HG02852 (cell line): ENCODE data around the gene F13B.
"Not testable (repeated sequence)": the region's sequence is repeated elsewhere in the genome, so short reads cannot be mapped to it uniquely, and the experiment has no call there.

Experiments
- ATAC-seq: cut with Tn5 transposase; IDR thresholded peaks from one replicate; pipeline ENCODE4 v1.9.1; 2021; ENCODE audit warnings: mild to moderate bottlenecking, moderate library complexity; ENCODE audit not compliant: unreplicated experiment

The F13B gene

GRCh38 chr1:197066719-197067456 lies at the start of gene F13B:
Gene F13B, minus strand, starts transcription at chr1:197067260. Its CDS starts 37 bp downstream, at chr1:197067223.
- no peak for ATAC-seq

DNA sequence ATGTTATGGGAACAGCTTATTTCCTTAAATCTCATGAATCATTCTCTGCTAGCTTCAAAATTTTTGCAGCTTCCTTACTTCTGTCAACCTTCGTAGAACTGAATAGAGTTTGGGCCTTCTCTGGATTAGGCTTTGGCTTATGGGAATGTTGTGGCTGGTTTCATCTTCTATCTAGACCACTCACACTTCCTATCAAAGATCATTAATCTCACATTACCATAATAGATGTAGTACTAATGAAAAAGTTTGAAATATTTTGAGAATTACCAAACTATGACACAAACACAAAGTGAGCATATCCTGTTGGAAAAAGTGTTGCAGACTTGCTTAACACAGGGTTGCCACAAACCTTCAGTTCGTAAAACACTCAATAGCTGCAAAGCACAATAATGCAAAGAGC lies 49.1 kb upstream of the F13B start:
- no peak for ATAC-seq

- ATAC-seq = no peak
These were observed 39.8 kb upstream of the F13B start for GRCh38 chr1:197106869-197107268.

DNA sequence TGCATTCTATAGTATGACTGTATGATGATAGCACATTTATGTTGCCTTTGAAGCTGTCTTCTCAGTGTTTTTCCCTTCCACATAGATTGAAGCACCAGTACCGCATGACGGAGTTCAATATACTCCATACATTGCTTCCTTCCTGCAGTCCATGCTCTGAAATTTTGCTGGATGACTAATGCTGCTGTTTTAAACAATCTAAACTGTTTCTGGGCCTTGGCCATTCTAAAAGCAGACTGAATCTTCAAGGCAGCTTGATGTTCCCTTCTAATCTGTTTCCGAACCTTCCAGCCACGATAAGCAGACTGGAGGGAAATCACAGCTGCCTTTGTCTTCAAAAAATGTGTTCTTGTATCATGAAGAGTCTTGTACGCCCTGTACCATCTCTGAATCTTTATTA lies 36.2 kb upstream of the F13B start:
- no peak for ATAC-seq

DNA sequence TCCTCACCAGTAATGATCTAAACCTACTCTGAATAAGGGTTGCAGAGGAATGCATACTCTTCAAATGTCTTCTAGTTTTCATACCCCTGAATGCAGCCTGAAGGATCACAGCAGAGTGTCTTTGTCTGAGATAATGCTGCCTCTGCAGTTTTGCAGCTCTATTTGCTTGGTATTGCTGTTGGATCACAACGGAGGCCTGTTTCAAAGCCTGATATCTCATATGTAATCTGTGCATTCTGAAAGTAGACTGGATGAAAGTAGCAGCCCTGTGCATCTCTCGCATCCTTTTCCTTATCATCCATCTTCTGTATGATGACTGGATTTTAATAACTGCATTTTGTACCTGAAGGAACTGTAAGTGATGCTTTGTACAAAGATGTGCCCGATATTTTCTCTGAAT lies 34.9 kb upstream of the F13B start:
- no peak for ATAC-seq

DNA sequence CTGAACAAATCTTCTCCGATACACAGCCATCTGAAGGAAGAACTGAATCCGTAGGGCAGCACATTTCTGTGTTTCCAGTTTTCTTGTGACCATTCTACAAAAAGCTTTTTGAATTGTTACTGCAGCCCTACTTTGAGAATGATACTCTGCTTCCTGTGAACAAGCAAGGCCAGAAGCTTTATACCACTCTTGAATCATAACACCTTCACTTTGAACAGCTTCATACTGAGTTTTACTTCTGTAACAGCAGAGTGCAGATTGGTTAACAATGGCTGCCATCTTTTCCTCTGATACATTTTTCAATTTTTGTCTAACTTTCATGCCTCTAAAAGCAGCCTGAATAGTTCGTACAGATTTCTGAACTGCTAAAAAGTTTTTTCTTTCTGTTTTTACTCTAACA lies 33.6 kb upstream of the F13B start:
- ATAC-seq = no peak

DNA sequence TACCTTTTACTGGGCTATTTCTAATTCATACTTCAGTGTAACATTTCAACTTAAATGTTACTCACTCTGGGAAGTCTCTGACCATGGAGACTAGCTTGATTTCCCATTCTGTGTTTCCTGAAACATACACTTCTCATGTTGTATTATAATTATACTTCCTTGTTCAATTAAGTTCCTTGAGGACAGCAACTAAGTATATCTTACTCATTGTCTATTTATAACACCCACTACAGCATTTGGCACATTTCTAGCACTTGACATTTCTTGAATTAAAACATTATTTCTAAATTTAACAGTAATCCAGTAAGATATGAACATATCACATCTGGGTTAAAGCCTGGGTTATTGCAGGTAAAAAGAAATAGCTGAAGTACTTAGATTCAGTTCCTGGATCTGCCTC lies 32.4 kb upstream of the F13B start:
- ATAC-seq = no peak

DNA sequence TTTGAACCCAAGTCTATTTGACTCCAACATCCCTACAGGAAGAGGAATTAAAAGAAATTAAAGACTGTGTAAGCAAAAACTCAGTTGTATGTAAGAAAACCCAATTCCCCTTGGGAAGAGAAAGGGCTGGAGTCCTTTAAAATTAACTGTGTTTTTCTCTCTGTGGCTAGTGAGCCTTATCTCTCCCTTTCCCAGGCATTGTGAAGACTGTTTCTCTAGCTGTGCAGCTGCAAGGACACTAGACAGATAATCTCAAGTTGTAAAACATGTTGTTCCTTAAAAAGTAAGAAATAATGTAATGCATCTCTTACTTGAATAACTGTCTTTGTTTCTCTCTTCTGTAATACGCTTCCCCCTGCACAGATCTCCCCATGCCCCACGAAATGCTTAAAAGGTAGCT lies 29.9 kb upstream of the F13B start:
- ATAC-seq = not testable (repeated sequence)

GRCh38 chr1:197096137-197096536 lies 29.1 kb upstream of the F13B start:
- ATAC-seq = no peak

GRCh38 chr1:197093226-197093885 lies 26.3 kb upstream of the F13B start:
- no peak for ATAC-seq

GRCh38 chr1:197092491-197093023 lies 25.5 kb upstream of the F13B start:
- ATAC-seq = no peak

GRCh38 chr1:197083474-197083873 lies 16.4 kb upstream of the F13B start:
- no peak for ATAC-seq

- ATAC-seq = no peak
These were observed 14.2 kb upstream of the F13B start for GRCh38 chr1:197081117-197081753.

- ATAC-seq = no peak
These were observed 13.3 kb upstream of the F13B start for GRCh38 chr1:197080323-197080722.

DNA sequence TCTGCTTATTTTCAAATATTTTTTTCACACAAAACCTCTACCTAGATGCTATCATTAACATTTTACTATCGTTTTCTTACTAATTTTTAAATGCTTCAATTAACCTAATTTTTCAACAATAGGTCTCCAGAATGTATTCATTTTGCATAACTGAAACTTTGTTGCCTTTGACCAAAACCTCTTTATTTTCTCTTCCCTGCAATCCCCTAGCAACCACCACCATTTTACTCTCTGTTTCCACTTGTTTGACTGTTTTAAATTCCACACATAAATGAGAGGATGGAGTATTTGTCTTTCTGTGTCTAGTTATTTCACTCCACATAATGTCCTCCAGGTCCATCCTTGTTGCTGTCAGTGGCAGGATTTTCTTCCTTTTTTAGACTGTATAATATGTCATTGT lies 9.5 kb upstream of the F13B start:
- ATAC-seq = no peak

DNA sequence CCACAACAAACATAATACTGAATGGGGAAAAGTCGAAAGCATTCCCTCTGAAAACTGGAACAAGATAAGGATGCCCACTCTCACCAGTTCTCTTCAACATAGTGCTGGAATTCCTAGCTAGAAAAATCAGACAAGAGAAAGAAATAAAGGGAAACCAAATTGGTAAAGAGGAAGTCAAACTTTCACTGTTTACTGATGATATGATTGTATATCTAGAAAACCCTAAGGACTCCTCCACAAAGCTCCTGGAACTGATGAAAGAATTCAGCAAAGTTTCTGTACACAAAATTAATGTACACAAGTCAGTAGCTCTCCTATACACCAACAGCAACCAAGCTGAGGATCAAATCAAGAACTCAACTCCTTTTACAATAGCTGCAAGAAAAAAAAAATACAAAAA lies 6.9 kb upstream of the F13B start:
- no peak for ATAC-seq

DNA sequence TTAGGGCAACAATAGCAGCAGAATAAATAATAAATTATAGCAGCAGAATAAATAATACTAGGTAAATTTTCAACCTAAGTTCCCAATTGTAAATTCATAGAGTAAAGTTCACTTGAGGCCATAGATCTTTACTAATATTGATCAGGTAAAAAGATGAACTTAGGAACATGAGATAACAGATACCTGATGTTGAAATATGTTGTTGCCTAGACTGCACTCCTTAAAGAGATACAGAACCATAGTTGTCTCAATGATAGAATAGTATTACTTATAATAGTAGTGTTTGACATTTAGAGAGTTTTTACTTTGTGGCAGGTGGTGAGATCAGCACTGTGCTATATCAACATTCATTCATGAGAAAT lies 378 bp upstream of the F13B start:
- ATAC-seq = no peak

GRCh38 chr1:197066277-197066676 lies 783 bp downstream of the F13B start:
- no peak for ATAC-seq

GRCh38 chr1:197065559-197065958 lies 1.5 kb downstream of the F13B start:
- no peak for ATAC-seq

- ATAC-seq = peak; percentile 21
These were observed 3.8 kb downstream of the F13B start for GRCh38 chr1:197063212-197063611.

- ATAC-seq = peak; percentile 96
These were observed 4.4 kb downstream of the F13B start for GRCh38 chr1:197062692-197063091.

GRCh38 chr1:197049100-197049499 lies 18.0 kb downstream of the F13B start:
- ATAC-seq = no peak
